ENCODE measurements around the gene TOX4.

GRCh38 chr14:21494902-21495762 is 18.1 kb downstream of the TOX4 start:
- TF ChIP-seq, protein P1, sequence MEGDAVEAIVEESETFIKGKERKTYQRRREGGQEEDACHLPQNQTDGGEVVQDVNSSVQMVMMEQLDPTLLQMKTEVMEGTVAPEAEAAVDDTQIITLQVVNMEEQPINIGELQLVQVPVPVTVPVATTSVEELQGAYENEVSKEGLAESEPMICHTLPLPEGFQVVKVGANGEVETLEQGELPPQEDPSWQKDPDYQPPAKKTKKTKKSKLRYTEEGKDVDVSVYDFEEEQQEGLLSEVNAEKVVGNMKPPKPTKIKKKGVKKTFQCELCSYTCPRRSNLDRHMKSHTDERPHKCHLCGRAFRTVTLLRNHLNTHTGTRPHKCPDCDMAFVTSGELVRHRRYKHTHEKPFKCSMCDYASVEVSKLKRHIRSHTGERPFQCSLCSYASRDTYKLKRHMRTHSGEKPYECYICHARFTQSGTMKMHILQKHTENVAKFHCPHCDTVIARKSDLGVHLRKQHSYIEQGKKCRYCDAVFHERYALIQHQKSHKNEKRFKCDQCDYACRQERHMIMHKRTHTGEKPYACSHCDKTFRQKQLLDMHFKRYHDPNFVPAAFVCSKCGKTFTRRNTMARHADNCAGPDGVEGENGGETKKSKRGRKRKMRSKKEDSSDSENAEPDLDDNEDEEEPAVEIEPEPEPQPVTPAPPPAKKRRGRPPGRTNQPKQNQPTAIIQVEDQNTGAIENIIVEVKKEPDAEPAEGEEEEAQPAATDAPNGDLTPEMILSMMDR (IDR thresholded peaks at IDR 0.05): no peak
- no peak for TF ChIP-seq POLR2A (IDR thresholded peaks at IDR 0.05)
